Lung (tissue), 12 donors: Measurements from ENCODE around the gene BHLHA9. TPM values are rescaled to one million over a fixed set of nuclear protein-coding genes. Genes with fewer than 3 reads are reported as not detected.

ENCODE experiments used
- ATAC-seq: fragments of 200-7000 bp; cut with Tn5 transposase; one replicate; pipeline ENCODE4 v1.9.1; 2020; ENCODE audit warnings: moderate number of reproducible peaks; ENCODE audit not compliant: insufficient read depth, low FRiP score
- DNase-seq, 3 donors: peaks; one replicate each; pipeline ENCODE4 v3.0.0-alpha.2; 2013 to 2017
- H3K27ac ChIP-seq, 2 donors: one replicate each; pipeline ENCODE4 v1.5.1; 2013; ENCODE audit warnings: mild to moderate bottlenecking in 2 of 2, moderate library complexity in 2 of 2, control low read depth in 1 of 2, inconsistent platforms in 1 of 2, low read depth in 1 of 2, low read length in 1 of 2
- H3K27me3 ChIP-seq, 3 donors: one replicate each; pipeline ENCODE4 v1.5.1; 2013; ENCODE audit warnings: low read length in 2 of 3; ENCODE audit not compliant: control insufficient read depth in 3 of 3, insufficient read depth in 3 of 3
- H3K36me3 ChIP-seq, 4 donors: one replicate each; pipeline ENCODE4 v1.5.1; 2013; ENCODE audit warnings: low read length in 4 of 4, mild to moderate bottlenecking in 1 of 4, moderate library complexity in 1 of 4; ENCODE audit not compliant: control insufficient read depth in 4 of 4, insufficient read depth in 4 of 4
- H3K4me1 ChIP-seq, 5 donors: one replicate each; pipeline ENCODE4 v1.5.1; 2013; ENCODE audit warnings: low read length in 5 of 5, mild to moderate bottlenecking in 2 of 5, moderate library complexity in 1 of 5; ENCODE audit not compliant: control insufficient read depth in 5 of 5, insufficient read depth in 5 of 5
- H3K4me3 ChIP-seq: one replicate; pipeline ENCODE4 v1.5.1; 2013; ENCODE audit warnings: mild to moderate bottlenecking, control low read depth, moderate library complexity
- H3K9ac ChIP-seq, 2 donors: one replicate each; pipeline ENCODE4 v1.5.1; 2013; ENCODE audit warnings: low read length in 2 of 2, control low read depth in 1 of 2; ENCODE audit not compliant: insufficient read depth in 1 of 2
- H3K9me3 ChIP-seq, 4 donors: one replicate each; pipeline ENCODE4 v1.5.1; 2013; ENCODE audit warnings: low read length in 3 of 4, mild to moderate bottlenecking in 1 of 4, moderate library complexity in 1 of 4; ENCODE audit not compliant: control insufficient read depth in 4 of 4, insufficient read depth in 3 of 4
- WGBS, 2 donors: extraction: QIAGEN DNeasy Blood & Tissue Kit; methylation state at CpG; one replicate each; pipeline ENCODE4 v1.1.7; 2013; 5-methylcytosine and 5-hydroxymethylcytosine counted together
- polyA plus RNA-seq, 2 donors: library from polyadenylated mRNA; stranded (reverse); fragments of 200-250 nt; gene quantifications; one replicate each; pipeline ENCODE4 v1.2.1, GENCODE V29; 2013
- total RNA-seq, 2 donors: library from RNA; depleted of rRNA in 1 of 2; stranded (reverse); fragments of >200 nt in 1 of 2; gene quantifications; one replicate each; pipeline ENCODE4 v1.2.1, GENCODE V29; 2014 to 2021
- TF ChIP-seq, protein P1 (sequence below): IDR thresholded peaks from 2 replicates; pipeline ENCODE4 v1.5.1; 2012; ENCODE audit warnings: mild to moderate bottlenecking; ENCODE audit errors: control extremely low read depth, extremely low read depth
- donor health status: control.
- donor health status: control.
- donor health status: Bipolar disorder and iron deficiency.
- donor health status: healthy.
- donor health status: DM: yes; HTN: yes; CAD: no.

BHLHA9 gene
- total and polyA plus RNA-seq, 4 donors: not detected

DNA sequence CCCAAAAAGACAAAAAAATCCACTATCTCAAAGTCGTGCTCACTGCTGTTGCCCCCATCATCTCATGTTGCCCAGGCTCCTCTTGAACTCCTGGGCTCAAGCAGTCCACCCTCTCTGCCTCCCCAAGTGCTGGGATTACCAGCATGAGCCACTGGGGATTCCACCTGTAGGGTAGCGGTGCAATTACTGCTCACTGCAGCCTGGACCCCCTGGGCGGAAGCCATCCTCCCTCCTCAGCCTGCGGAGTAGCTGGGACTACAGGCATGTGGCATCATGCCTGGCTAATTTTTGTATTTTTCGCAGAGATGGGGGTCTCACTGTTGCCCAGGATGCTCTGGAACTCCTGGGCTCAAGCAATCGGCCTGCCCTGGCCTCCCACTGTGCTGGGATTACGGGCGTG, 37.9 kb upstream of the BHLHA9 start:
- TF ChIP-seq, protein P1, sequence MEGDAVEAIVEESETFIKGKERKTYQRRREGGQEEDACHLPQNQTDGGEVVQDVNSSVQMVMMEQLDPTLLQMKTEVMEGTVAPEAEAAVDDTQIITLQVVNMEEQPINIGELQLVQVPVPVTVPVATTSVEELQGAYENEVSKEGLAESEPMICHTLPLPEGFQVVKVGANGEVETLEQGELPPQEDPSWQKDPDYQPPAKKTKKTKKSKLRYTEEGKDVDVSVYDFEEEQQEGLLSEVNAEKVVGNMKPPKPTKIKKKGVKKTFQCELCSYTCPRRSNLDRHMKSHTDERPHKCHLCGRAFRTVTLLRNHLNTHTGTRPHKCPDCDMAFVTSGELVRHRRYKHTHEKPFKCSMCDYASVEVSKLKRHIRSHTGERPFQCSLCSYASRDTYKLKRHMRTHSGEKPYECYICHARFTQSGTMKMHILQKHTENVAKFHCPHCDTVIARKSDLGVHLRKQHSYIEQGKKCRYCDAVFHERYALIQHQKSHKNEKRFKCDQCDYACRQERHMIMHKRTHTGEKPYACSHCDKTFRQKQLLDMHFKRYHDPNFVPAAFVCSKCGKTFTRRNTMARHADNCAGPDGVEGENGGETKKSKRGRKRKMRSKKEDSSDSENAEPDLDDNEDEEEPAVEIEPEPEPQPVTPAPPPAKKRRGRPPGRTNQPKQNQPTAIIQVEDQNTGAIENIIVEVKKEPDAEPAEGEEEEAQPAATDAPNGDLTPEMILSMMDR: no peak
- H3K4me1 ChIP-seq: peaks cover 0 to 19% (median 0%) of the 10 kb centered on the region in 5 donors

DNA sequence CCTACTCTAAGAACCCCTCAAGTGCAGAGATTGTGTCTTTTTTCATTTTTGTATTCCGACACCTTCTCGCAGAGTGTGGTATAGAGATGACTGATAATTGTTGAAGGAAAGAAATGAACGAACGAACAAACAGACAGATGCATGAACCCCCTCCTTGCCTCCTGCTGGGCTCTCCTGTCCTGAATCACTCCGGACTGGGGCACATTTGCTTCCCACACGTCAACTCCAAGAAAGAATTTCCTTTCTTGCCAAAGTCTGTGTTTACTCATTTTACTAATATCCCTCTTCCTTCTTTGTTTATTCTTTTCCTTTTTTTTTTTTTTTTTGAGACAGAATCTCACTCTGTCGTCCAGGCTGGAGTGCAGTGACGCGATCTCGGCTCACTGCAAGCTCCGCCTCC, 37.5 kb upstream of the BHLHA9 start:
- peaks cover 0 to 19% (median 0%) of the 10 kb centered on the region in 5 donors for H3K4me1 ChIP-seq
- no peaks in the 10 kb centered on the region for H3K36me3 ChIP-seq
- H3K27ac ChIP-seq: peak overlapping the region in 1 of 2 donors; percentile 59
- peaks cover 0 to 4% (median 0%) of the 10 kb centered on the region in 4 donors for H3K9me3 ChIP-seq
- no peak overlapping the region for H3K4me3 ChIP-seq
- ATAC-seq (no peak), DNase-seq (peak in 2 of 3 donors; percentile 39 to 55)
- TF ChIP-seq, protein P1: no peak
- WGBS, 2 donors: 61 to 75% methylated on average over 6 to 11 of the region's 11 CpGs
- H3K9ac ChIP-seq: no peak overlapping the region
- peaks cover 0 to 21% (median 14%) of the 10 kb centered on the region in 3 donors for H3K27me3 ChIP-seq

More for the DNA sequence above, 37.9 kb upstream of the BHLHA9 start:
- peaks cover 0 to 4% (median 0%) of the 10 kb centered on the region in 4 donors for H3K9me3 ChIP-seq
- 87% methylated on average over 8 of the region's 8 CpGs for WGBS, 2 donors
- H3K4me3 ChIP-seq: no peak overlapping the region
- no peak overlapping the region for H3K9ac ChIP-seq
- H3K27ac ChIP-seq: peak overlapping the region in 1 of 2 donors; percentile 59
- no peak for ATAC-seq
- H3K27me3 ChIP-seq: peaks cover 0 to 25% (median 19%) of the 10 kb centered on the region in 3 donors
- DNase-seq: no peak
- H3K36me3 ChIP-seq: no peaks in the 10 kb centered on the region

DNA sequence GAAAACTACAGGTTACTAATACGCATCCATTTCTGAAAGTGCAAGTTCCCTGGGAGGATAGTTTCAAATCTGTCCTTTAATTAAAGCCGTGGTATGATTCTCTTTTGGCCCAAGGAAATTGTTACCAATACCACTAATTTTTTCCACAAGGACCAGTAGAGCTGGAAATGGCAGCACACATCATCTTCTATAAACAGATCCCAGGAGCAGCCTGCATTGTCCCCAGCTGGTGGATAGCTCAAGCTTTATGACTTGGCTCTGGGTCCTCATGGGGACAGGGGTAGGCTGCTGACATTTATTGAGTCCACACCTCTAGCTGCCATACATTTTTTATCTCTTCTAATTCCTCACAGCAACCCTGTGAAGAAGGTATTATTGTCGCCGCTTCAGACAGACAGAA, 35.8 kb upstream of the BHLHA9 start:
- Histone ChIP-seq H3K4me1 (peaks cover 0 to 12% (median 0%) of the 10 kb centered on the region in 5 donors), H3K9ac (no peak overlapping the region), H3K36me3 (no peaks in the 10 kb centered on the region), H3K4me3 (no peak overlapping the region), H3K9me3 (peaks cover 0 to 4% (median 0%) of the 10 kb centered on the region in 4 donors), H3K27me3 (peaks cover 0 to 16% (median 11%) of the 10 kb centered on the region in 3 donors), H3K27ac (no peak overlapping the region)
- DNase-seq (no peak), ATAC-seq (no peak)
- TF ChIP-seq, protein P1: no peak
- WGBS, 2 donors: 87 to 91% methylated on average over 4 of the region's 4 CpGs

DNA sequence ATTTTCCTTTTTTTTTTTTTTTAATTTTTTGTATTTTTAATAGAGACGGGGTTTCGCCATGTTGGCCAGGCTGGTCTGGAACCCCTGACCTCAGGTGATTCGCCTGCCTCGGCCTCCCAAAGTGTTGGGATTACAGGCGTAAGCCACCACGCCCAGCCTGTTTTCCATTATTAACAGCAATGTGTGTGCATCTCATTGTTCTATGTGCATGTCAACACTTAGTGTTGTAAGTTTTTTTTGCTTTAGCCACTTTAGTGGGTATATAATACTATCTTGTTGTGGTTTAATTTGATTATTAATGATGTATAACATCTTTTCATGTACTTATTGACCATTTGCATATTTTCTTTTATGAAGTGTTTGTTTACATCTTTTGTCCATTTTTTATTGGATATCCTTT, 32.8 kb upstream of the BHLHA9 start:
- WGBS, 2 donors: 81 to 95% methylated on average over 6 of the region's 6 CpGs
- TF ChIP-seq, protein P1: no peak

More for the DNA sequence above, 32.8 kb upstream of the BHLHA9 start:
- no peak for ATAC-seq
- H3K4me1 ChIP-seq: peaks cover 0 to under 1% (median 0%) of the 10 kb centered on the region in 5 donors
- H3K9me3 ChIP-seq: peaks cover 0 to 1% (median 0%) of the 10 kb centered on the region in 4 donors
- no peaks in the 10 kb centered on the region for H3K27me3 ChIP-seq
- H3K36me3 ChIP-seq: no peaks in the 10 kb centered on the region
- H3K27ac ChIP-seq: no peak overlapping the region
- no peak overlapping the region for H3K4me3 ChIP-seq
- no peak overlapping the region for H3K9ac ChIP-seq
- no peak for DNase-seq
